ENCODE measurements around the gene TTLL9. TPM values are rescaled to one million over a fixed set of nuclear protein-coding genes. Genes with fewer than 3 reads are reported as not detected.
A peak's percentile ranks its signal among the peaks of the same experiment; 100 is the strongest.

Gene TTLL9
- total and polyA plus RNA-seq, 2 of the 13 experiments (the other 11 are each of a cell fraction or from before 2014, with no cell fraction given): not detected

GRCh38 chr20:31988430-31989015, 118.1 kb downstream of the TTLL9 start:
- no TSS peak for BruUV-seq (replicated peaks)
- FAIRE-seq (no peak), DNase-seq (ENCODE audit: low spot score) (no peak), ATAC-seq (no peak; the same call in 2 of the 3 replicates)
- H3K4me3 ChIP-seq (replicated peaks in 1 of 3; ENCODE audit: insufficient read depth in 1 of 3, low read depth in 2 of 3, low read length in 3 of 3): no peak overlapping the region
- ChIA-PET CTCF (ENCODE audit: low intra/inter-chr PET ratio, low total read pairs) (no interaction called here), POLR2A (no interaction called here)
- 10% methylated on average over 5 of the region's 5 CpGs for WGBS (ENCODE audit: low lambda C conversion rate)
- H3K79me2 ChIP-seq (ENCODE audit: insufficient read depth, low read length): no peaks in the 10 kb centered on the region
- H3K27ac ChIP-seq (ENCODE audit: extremely low read length, insufficient read depth, low read length): no peak overlapping the region
- no peaks in the 10 kb centered on the region for H3K36me3 ChIP-seq (replicated peaks in 1 of 2; ENCODE audit: control insufficient read depth in 1 of 2, insufficient read depth in 2 of 2, low read length in 2 of 2)
- no peak overlapping the region for H3K9ac ChIP-seq (ENCODE audit: insufficient read depth, low read depth, low read length)
- H3K4me2 ChIP-seq (ENCODE audit: low read depth, low read length): no peak overlapping the region
- in situ Hi-C loops (cut with HindIII; ENCODE audit: extremely low pct_ligation_motif_present, low pct_unique_long_range_greater_than_20kb): no loop called here
- peaks cover 0 to 22% of the 10 kb centered on the region in 2 experiments; a peak in 3 of 5 replicates for H3K27me3 ChIP-seq (ENCODE audit: control insufficient read depth in 1 of 2, insufficient read depth in 2 of 2, low read length in 2 of 2)
- intact Hi-C loops (cut with micrococcal nuclease; ENCODE audit: unreplicated experiment): no loop called here
- no peak for TF ChIP-seq ZNF205 (CRISPR knock-in tag; IDR thresholded peaks at IDR 0.05)
- peak; percentile 65 for TF ChIP-seq ZNF629 (CRISPR knock-in tag; conservative IDR thresholded peaks at IDR 0.05)
- TF ChIP-seq ZNF777 (CRISPR knock-in tag; IDR thresholded peaks at IDR 0.05): no peak
- no peak for TF ChIP-seq USF2 (IDR thresholded peaks at IDR 0.05; ENCODE audit: low read depth, low read length)
- no peak for TF ChIP-seq USF2 (CRISPR knock-in tag; IDR thresholded peaks at IDR 0.05; ENCODE audit: borderline replicate concordance)
- no peaks in the 10 kb centered on the region for H3K9me3 ChIP-seq (ENCODE audit: low read length)
- H3K4me1 ChIP-seq (ENCODE audit: insufficient read depth, low read length): no peaks in the 10 kb centered on the region
- H4K20me1 ChIP-seq (ENCODE audit: insufficient read depth, low read length): no peaks in the 10 kb centered on the region
- no peak overlapping the region for H2AFZ ChIP-seq (ENCODE audit: low read length)

GRCh38 chr20:31989030-31989645, 118.7 kb downstream of the TTLL9 start:
- intact Hi-C loops (cut with micrococcal nuclease; ENCODE audit: unreplicated experiment): no loop called here
- in situ Hi-C loops (cut with HindIII; ENCODE audit: extremely low pct_ligation_motif_present, low pct_unique_long_range_greater_than_20kb): no loop called here
- Histone ChIP-seq H3K4me3 (replicated peaks in 1 of 3; ENCODE audit: insufficient read depth in 1 of 3, low read depth in 2 of 3, low read length in 3 of 3) (no peak overlapping the region), H3K27me3 (ENCODE audit: control insufficient read depth in 1 of 2, insufficient read depth in 2 of 2, low read length in 2 of 2) (peaks cover 1 to 27% of the 10 kb centered on the region in 2 experiments; a peak in 4 of 5 replicates), H3K9ac (ENCODE audit: insufficient read depth, low read depth, low read length) (no peak overlapping the region), H3K4me1 (ENCODE audit: insufficient read depth, low read length) (no peaks in the 10 kb centered on the region), H3K4me2 (ENCODE audit: low read depth, low read length) (no peak overlapping the region), H3K27ac (ENCODE audit: extremely low read length, insufficient read depth, low read length) (no peak overlapping the region), H2AFZ (ENCODE audit: low read length) (no peak overlapping the region), H4K20me1 (ENCODE audit: insufficient read depth, low read length) (no peaks in the 10 kb centered on the region), H3K9me3 (ENCODE audit: low read length) (no peaks in the 10 kb centered on the region), H3K36me3 (replicated peaks in 1 of 2; ENCODE audit: control insufficient read depth in 1 of 2, insufficient read depth in 2 of 2, low read length in 2 of 2) (no peaks in the 10 kb centered on the region), H3K79me2 (ENCODE audit: insufficient read depth, low read length) (no peaks in the 10 kb centered on the region)
- no peak for ATAC-seq
- ChIA-PET CTCF (ENCODE audit: low intra/inter-chr PET ratio, low total read pairs) (no interaction called here), POLR2A (no interaction called here)
- DNase-seq (ENCODE audit: low spot score): no peak
- no peak for FAIRE-seq
- WGBS (ENCODE audit: low lambda C conversion rate): 21% methylated on average over 8 of the region's 8 CpGs
- no TSS peak for BruUV-seq (replicated peaks)
- TF ChIP-seq GATA4 (IDR thresholded peaks at IDR 0.05; ENCODE audit: borderline replicate concordance, low read depth) (no peak), ZFP41 (CRISPR knock-in tag; IDR thresholded peaks at IDR 0.05; ENCODE audit: borderline replicate concordance) (no peak), ATF4 (CRISPR knock-in tag; IDR thresholded peaks at IDR 0.05) (no peak), SP5 (CRISPR knock-in tag; IDR thresholded peaks at IDR 0.05; ENCODE audit: borderline replicate concordance, low read depth) (no peak), MIER3 (CRISPR knock-in tag; IDR thresholded peaks at IDR 0.05; ENCODE audit: borderline replicate concordance) (no peak), ZKSCAN1 (IDR thresholded peaks at IDR 0.05; ENCODE audit: low read length) (no peak), TAF1 (CRISPR knock-in tag; IDR thresholded peaks at IDR 0.05) (no peak), ZMYM2 (CRISPR knock-in tag; IDR thresholded peaks at IDR 0.05) (no peak), ZNF451 (CRISPR knock-in tag; IDR thresholded peaks at IDR 0.05) (no peak), ZNF253 (CRISPR knock-in tag; IDR thresholded peaks at IDR 0.05; ENCODE audit: borderline replicate concordance) (no peak)

Measured in HepG2 (cell line).